ENCODE data around the gene TRPM3. TPM values are rescaled to one million over a fixed set of nuclear protein-coding genes. Genes with fewer than 3 reads are reported as not detected.

Gene TRPM3
- total and polyA plus RNA-seq, 9 of the 15 experiments (the other 6 are each of a cell fraction or from before 2014, with no cell fraction given), result 0.04 TPM; not detected in 8

GRCh38 chr9:70835323-70835722 lies 286.1 kb downstream of the TRPM3 start:
- Histone ChIP-seq H3K27ac (ENCODE audit: extremely low read depth, low read depth, low read length) (no peak overlapping the region), H3K36me3 (ENCODE audit: control insufficient read depth, insufficient read depth, low read length) (no peaks in the 10 kb centered on the region), H2AFZ (ENCODE audit: low read depth, low read length) (no peak overlapping the region), H3K4me1 (replicated peaks in 1 of 2; ENCODE audit: control insufficient read depth in 2 of 2, insufficient read depth in 2 of 2, low read length in 2 of 2) (no peaks in the 10 kb centered on the region), H3K4me3 (no peak overlapping the region), H3K9ac (ENCODE audit: insufficient read depth in 1 of 2, low read depth in 2 of 2, low read length in 2 of 2) (no peak overlapping the region), H3K27me3 (ENCODE audit: control insufficient read depth in 2 of 2, insufficient read depth in 2 of 2, low read length in 2 of 2) (no peaks in the 10 kb centered on the region; a peak in 1 of 5 replicates), H3K79me2 (ENCODE audit: control insufficient read depth, insufficient read depth, low read length) (no peaks in the 10 kb centered on the region), H3K4me2 (ENCODE audit: insufficient read depth, low read length) (no peak overlapping the region), H3K9me3 (replicated peaks; ENCODE audit: control insufficient read depth, insufficient read depth, low read depth, low read length) (no peaks in the 10 kb centered on the region), H4K20me1 (replicated peaks; ENCODE audit: control insufficient read depth, insufficient read depth, low read length) (no peaks in the 10 kb centered on the region), H3K9me1 (ENCODE audit: control insufficient read depth, insufficient read depth, low read length) (no peaks in the 10 kb centered on the region)
- FAIRE-seq, result no peak
- no peak for ATAC-seq
- TF ChIP-seq BRF1 (IDR thresholded peaks at IDR 0.05; ENCODE audit: borderline replicate concordance, extremely low read depth, insufficient read length), result no peak
- no peak for DNase-seq (ENCODE audit: extremely low read depth in 1 of 4, low spot score in 3 of 4)
- in situ Hi-C loops (cut with MboI) (no loop called here), intact Hi-C loops (cut with micrococcal nuclease) (no loop called here)
- WGBS (ENCODE audit: insufficient coverage, low coverage, missing lambda C conversion rate), result 2% methylated on average over 4 of the region's 4 CpGs
- BruUV-seq (replicated peaks), result no TSS peak
- ChIA-PET POLR2A (interaction anchor here (1.1 kb wide), 1 partner anchor 13 kb away, joined by 3 read pairs; no protein-coding TSS in a partner anchor), CTCF (ENCODE audit: low intra/inter-chr PET ratio) (no interaction called here)

- Histone ChIP-seq H3K4me1 (replicated peaks in 1 of 2; ENCODE audit: control insufficient read depth in 2 of 2, insufficient read depth in 2 of 2, low read length in 2 of 2) (no peaks in the 10 kb centered on the region), H3K27me3 (ENCODE audit: control insufficient read depth in 2 of 2, insufficient read depth in 2 of 2, low read length in 2 of 2) (no peaks in the 10 kb centered on the region; a peak in 1 of 5 replicates), H4K20me1 (replicated peaks; ENCODE audit: control insufficient read depth, insufficient read depth, low read length) (no peaks in the 10 kb centered on the region), H3K9ac (ENCODE audit: insufficient read depth in 1 of 2, low read depth in 2 of 2, low read length in 2 of 2) (no peak overlapping the region), H3K9me3 (replicated peaks; ENCODE audit: control insufficient read depth, insufficient read depth, low read depth, low read length) (no peaks in the 10 kb centered on the region), H3K9me1 (ENCODE audit: control insufficient read depth, insufficient read depth, low read length) (no peaks in the 10 kb centered on the region), H3K79me2 (ENCODE audit: control insufficient read depth, insufficient read depth, low read length) (no peaks in the 10 kb centered on the region), H3K27ac (ENCODE audit: extremely low read depth, low read depth, low read length) (no peak overlapping the region), H2AFZ (ENCODE audit: low read depth, low read length) (no peak overlapping the region), H3K4me2 (ENCODE audit: insufficient read depth, low read length) (no peak overlapping the region), H3K36me3 (ENCODE audit: control insufficient read depth, insufficient read depth, low read length) (no peaks in the 10 kb centered on the region), H3K4me3 (no peak overlapping the region)
- intact Hi-C loops (cut with micrococcal nuclease), result no loop called here
- POLR2A ChIA-PET, result no interaction called here
- no TSS peak for BruUV-seq (replicated peaks)
- in situ Hi-C loops (cut with MboI), result no loop called here
- ATAC-seq (no peak), FAIRE-seq (no peak), DNase-seq (ENCODE audit: extremely low read depth in 1 of 4, low spot score in 3 of 4) (no peak)
- CTCF ChIA-PET (ENCODE audit: low intra/inter-chr PET ratio), result no interaction called here
- no peak for TF ChIP-seq RERE (CRISPR knock-in tag; IDR thresholded peaks at IDR 0.05; ENCODE audit: borderline replicate concordance)
These were observed 288.9 kb downstream of the TRPM3 start for GRCh38 chr9:70832492-70832891.

All from K562 (cell line).